SU-DHL-6 (cell line): ENCODE data around the gene CLCNKA.

Experiments
- EZH2phosphoT487 ChIP-seq: fragments of 200-600 bp; sonication (generic), shearing (Covaris generic); conservative IDR thresholded peaks from 2 replicates; pipeline ENCODE4 v1.6.1; 2018; ENCODE audit warnings: mild to moderate bottlenecking, antibody characterized with exemption, low read length, moderate library complexity, mixed read lengths
- TF ChIP-seq, protein P1 (sequence below): fragments of 200-600 bp; sonication (generic); IDR thresholded peaks from one replicate; pipeline ENCODE4 v1.5.1; 2017; ENCODE audit warnings: antibody characterized with exemption, mild to moderate bottlenecking, low read length, moderate library complexity; ENCODE audit not compliant: insufficient read depth, poor library complexity, severe bottlenecking

DNA sequence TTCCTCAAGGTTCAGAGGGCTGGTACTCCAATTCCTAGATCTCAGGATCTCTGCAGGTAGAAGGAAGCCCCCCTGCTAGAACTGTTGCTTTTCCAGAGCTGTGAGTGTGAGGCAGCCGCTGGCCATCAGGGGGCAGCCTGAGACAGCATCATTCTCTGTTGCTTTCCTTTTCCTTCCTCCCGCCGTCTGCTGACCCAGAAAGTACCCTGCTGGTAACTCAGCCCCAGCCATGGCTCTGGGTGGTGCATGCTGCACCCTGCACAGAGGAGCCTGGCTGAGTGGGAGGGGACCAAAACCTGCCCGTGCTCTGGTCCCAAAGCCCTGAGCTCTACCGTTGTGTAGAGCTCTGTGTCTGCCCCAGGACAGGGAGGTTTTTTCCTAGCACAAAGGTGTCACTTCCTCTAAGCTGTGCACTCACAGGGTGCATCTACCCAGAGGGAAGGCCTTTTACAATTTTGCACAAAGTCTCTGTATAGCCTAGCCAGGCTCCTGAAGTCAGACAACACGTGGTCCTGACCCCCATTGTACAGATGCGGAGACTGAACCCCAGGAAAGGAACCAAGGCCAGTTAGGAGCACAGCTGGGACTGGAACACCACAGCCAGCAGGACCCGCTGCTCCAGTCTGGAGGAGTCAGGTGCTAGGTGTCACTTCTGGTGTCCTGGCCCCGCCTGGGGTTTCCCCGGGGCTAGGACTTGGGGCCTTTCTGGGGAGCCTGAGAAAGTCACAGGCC lies 57.3 kb downstream of the CLCNKA start:
- TF ChIP-seq, protein P1, sequence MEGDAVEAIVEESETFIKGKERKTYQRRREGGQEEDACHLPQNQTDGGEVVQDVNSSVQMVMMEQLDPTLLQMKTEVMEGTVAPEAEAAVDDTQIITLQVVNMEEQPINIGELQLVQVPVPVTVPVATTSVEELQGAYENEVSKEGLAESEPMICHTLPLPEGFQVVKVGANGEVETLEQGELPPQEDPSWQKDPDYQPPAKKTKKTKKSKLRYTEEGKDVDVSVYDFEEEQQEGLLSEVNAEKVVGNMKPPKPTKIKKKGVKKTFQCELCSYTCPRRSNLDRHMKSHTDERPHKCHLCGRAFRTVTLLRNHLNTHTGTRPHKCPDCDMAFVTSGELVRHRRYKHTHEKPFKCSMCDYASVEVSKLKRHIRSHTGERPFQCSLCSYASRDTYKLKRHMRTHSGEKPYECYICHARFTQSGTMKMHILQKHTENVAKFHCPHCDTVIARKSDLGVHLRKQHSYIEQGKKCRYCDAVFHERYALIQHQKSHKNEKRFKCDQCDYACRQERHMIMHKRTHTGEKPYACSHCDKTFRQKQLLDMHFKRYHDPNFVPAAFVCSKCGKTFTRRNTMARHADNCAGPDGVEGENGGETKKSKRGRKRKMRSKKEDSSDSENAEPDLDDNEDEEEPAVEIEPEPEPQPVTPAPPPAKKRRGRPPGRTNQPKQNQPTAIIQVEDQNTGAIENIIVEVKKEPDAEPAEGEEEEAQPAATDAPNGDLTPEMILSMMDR: peak; percentile 69
- no peak for TF ChIP-seq EZH2phosphoT487
